T-cell (primary cell): ENCODE results near the gene ZNF564. TPM values are rescaled to one million over a fixed set of nuclear protein-coding genes. Genes with fewer than 3 reads are reported as not detected.
A peak's percentile ranks its signal among the peaks of the same experiment; 100 is the strongest.

Experiments used
- ATAC-seq, 4 experiments: fragments of 200-7000 bp in 3 of 4; fragments of 150-1000 bp in 1 of 4; cut with Tn5 transposase; replicated peaks in 1 of 4; 1 replicate in 3 of 4; 2 replicates in 1 of 4; pipeline ENCODE4 v1.10.0; 2021; ENCODE audit warnings: moderate library complexity in 3 of 4, mild to moderate bottlenecking in 2 of 4, moderate number of reproducible peaks in 1 of 4
- CTCF ChIA-PET, 2 donors: fragments of 300-600 bp; sonication (Branson Sonifier 250); formaldehyde crosslinking; loops; one replicate each; lab custom pipeline; 2022; ENCODE audit warnings: antibody characterized with exemption in 2 of 2; lab: Charles Lee
- POLR2A ChIA-PET, 2 donors: fragments of 300-600 bp; sonication (Branson Sonifier 250); formaldehyde crosslinking; loops; one replicate each; lab custom pipeline; 2022; ENCODE audit warnings: antibody characterized with exemption in 2 of 2; lab: Charles Lee
- DNase-seq, 35 experiments: peaks; one replicate each; pipeline versions ENCODE4 v3.0.0 to v3.0.0-alpha.2; 2013 to 2023
- H3K27ac ChIP-seq: one replicate; pipeline ENCODE4 v1.5.1; 2013; ENCODE audit warnings: low read length
- H3K27me3 ChIP-seq, 2 experiments: replicated peaks in 1 of 2; 1 replicate in 1 of 2; 2 replicates in 1 of 2; pipeline versions ENCODE4 v1.6.1 to v1.7.0; 2013; ENCODE audit warnings: low read length in 1 of 2, mixed read lengths in 1 of 2; ENCODE audit not compliant: control insufficient read depth in 2 of 2, insufficient read depth in 2 of 2; ENCODE audit errors: extremely low read depth in 1 of 2
- H3K36me3 ChIP-seq, 2 donors: 1 replicate in 1 of 2; 2 replicates in 1 of 2; pipeline versions ENCODE4 v1.6.1 to v1.7.0; 2013; ENCODE audit warnings: low read length in 1 of 2; ENCODE audit not compliant: control insufficient read depth in 2 of 2, insufficient read depth in 1 of 2; ENCODE audit errors: extremely low read depth in 1 of 2
- H3K4me1 ChIP-seq, 2 experiments: 1 replicate in 1 of 2; 2 replicates in 1 of 2; pipeline versions ENCODE4 v1.6.1 to v1.7.0; 2013; ENCODE audit warnings: low read length in 2 of 2, mixed read lengths in 1 of 2; ENCODE audit not compliant: insufficient read depth in 2 of 2, control insufficient read depth in 1 of 2; ENCODE audit errors: extremely low read depth in 1 of 2
- H3K4me3 ChIP-seq, 2 donors: 1 replicate in 1 of 2; 2 replicates in 1 of 2; pipeline versions ENCODE4 v1.5.1 to v1.7.0; 2013; ENCODE audit warnings: mild to moderate bottlenecking in 2 of 2, low read length in 1 of 2, moderate library complexity in 1 of 2; ENCODE audit not compliant: control insufficient read depth in 1 of 2; ENCODE audit errors: extremely low read depth in 1 of 2
- H3K9me3 ChIP-seq: 2 replicates; pipeline ENCODE4 v1.7.0; 2013
- H3K27ac Mint-ChIP-seq, 2 donors: one replicate each; pipeline ENCODE4 v1.8.0; 2020 to 2021; ENCODE audit warnings: mild to moderate bottlenecking in 2 of 2, mixed read lengths in 2 of 2
- H3K27me3 Mint-ChIP-seq, 2 donors: one replicate each; pipeline ENCODE4 v1.8.0; 2021 to 2022; ENCODE audit warnings: mixed read lengths in 2 of 2
- H3K36me3 Mint-ChIP-seq: one replicate; pipeline ENCODE4 v1.8.0; 2021; ENCODE audit warnings: mixed read lengths
- H3K4me1 Mint-ChIP-seq, 3 donors: one replicate each; pipeline ENCODE4 v1.8.0; 2020 to 2022; ENCODE audit warnings: mixed read lengths in 3 of 3, mild to moderate bottlenecking in 1 of 3
- H3K4me3 Mint-ChIP-seq, 3 donors: one replicate each; pipeline ENCODE4 v1.8.0; 2020 to 2022; ENCODE audit warnings: mild to moderate bottlenecking in 3 of 3, mixed read lengths in 3 of 3, moderate library complexity in 3 of 3
- H3K9me3 Mint-ChIP-seq, 3 donors: one replicate each; pipeline ENCODE4 v1.8.0; 2020 to 2022; ENCODE audit warnings: mixed read lengths in 3 of 3
- WGBS: methylation state at CpG from one replicate; pipeline ENCODE4 v1.1.5; 2013; ENCODE audit warnings: missing lambda C conversion rate; ENCODE audit not compliant: insufficient coverage; 5-methylcytosine and 5-hydroxymethylcytosine counted together
- total RNA-seq, 35 experiments: library from RNA in 6 of 35; stranded (reverse) in 6 of 35; fragments of 120-200 nt in 1 of 35; gene quantifications; one replicate each; pipeline versions ENCODE4 v1.2.1 to v1.2.4 and lab custom pipeline; 2013 to 2026

The ZNF564 gene
- total RNA-seq, 5 donors from 2014 or later (not counting 1 experiment from before 2014, with no cell fraction given): 14.2 to 21.8 (median 20.8) TPM

DNA sequence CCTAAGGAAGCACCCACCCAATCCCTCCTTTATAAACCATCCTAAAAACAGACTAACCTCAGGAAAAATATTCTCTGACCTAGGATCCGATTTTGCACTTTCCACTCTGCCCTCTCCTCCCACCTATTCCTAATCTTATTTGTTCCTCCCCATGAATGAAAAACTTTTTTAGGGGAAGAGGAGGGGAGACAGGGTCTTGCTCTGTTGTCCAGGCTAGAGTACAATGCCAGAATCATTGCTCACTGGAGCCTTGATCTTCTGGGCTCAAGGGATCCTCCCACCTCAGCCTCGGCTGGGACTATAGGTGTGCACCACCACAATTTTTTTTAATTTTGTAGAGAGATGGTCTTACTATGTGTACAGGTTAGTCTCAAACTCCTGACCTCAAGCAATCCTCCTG lies 4.4 kb downstream of the ZNF564 start:
- H3K27ac Mint-ChIP-seq: peak overlapping the region; percentile 8 to 34
- ChIA-PET CTCF (no interaction called here), POLR2A (no interaction called here)
- Histone ChIP-seq H3K4me1 (peaks cover 7 to 40% of the 10 kb centered on the region in 2 experiments), H3K36me3 (peaks cover 3 to 8% of the 10 kb centered on the region in 2 donors), H3K4me3 (no peak overlapping the region), H3K9me3 (no peaks in the 10 kb centered on the region), H3K27ac (no peak overlapping the region), H3K27me3 (no peaks in the 10 kb centered on the region)
- peaks cover 45% of the 10 kb centered on the region for H3K36me3 Mint-ChIP-seq
- no peak overlapping the region for H3K4me3 Mint-ChIP-seq
- peaks cover 62 to 64% (median 62%) of the 10 kb centered on the region in 3 donors for H3K4me1 Mint-ChIP-seq
- DNase-seq (no peak), ATAC-seq (no peak)
- no peaks in the 10 kb centered on the region for H3K27me3 Mint-ChIP-seq
- no CpG with 5 or more reads among the region's 2 CpGs for WGBS
- peaks cover 0 to 4% (median 0%) of the 10 kb centered on the region in 3 donors for H3K9me3 Mint-ChIP-seq

DNA sequence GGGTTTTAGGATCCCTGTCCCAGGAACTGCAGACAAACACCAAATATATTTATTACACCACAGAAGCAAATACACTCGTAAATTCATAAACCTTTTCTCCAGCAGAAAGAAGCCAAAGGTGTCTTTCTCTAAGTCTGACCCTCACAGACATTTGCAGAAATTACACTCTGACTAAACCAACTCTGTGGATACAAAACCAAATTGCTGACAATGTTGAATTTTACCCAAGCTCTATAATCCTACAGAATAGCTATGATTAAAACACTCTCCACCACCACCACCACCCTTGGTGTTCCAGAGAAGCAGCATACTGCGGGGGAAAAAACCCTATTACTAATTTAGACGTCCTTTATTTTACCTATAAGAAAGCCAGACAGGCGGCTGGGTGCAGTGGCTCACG lies 5.2 kb downstream of the ZNF564 start:
- peak overlapping the region in 1 of 2 donors; percentile 69 for H3K27ac Mint-ChIP-seq

GRCh38 chr19:12545267-12545666 lies 6.0 kb downstream of the ZNF564 start:
- ATAC-seq: no peak
- Histone ChIP-seq H3K9me3 (no peaks in the 10 kb centered on the region), H3K27ac (no peak overlapping the region), H3K36me3 (peaks cover 3 to 9% of the 10 kb centered on the region in 2 donors), H3K4me1 (peaks cover 7 to 30% of the 10 kb centered on the region in 2 experiments), H3K27me3 (no peaks in the 10 kb centered on the region), H3K4me3 (no peak overlapping the region)
- DNase-seq: no peak
- H3K27me3 Mint-ChIP-seq: no peaks in the 10 kb centered on the region
- POLR2A ChIA-PET: no interaction called here
- H3K27ac Mint-ChIP-seq: peak overlapping the region; percentile 51 to 69
- 98% methylated on average over 5 of the region's 8 CpGs for WGBS
- peaks cover 0 to 4% (median 0%) of the 10 kb centered on the region in 3 donors for H3K9me3 Mint-ChIP-seq
- peak overlapping the region in 1 of 3 donors; percentile 49 for H3K4me3 Mint-ChIP-seq
- peaks cover 46% of the 10 kb centered on the region for H3K36me3 Mint-ChIP-seq
- peaks cover 51 to 55% (median 53%) of the 10 kb centered on the region in 3 donors for H3K4me1 Mint-ChIP-seq
- CTCF ChIA-PET: interaction anchor here in 1 of 2 donors (0.5 to 0.7 kb wide), 2 partner anchors 49 to 104 kb away, joined by 3 read pairs; partner anchors contain the start of gene ZNF443

More for the DNA sequence above, 5.2 kb downstream of the ZNF564 start:
- Histone ChIP-seq H3K36me3 (peaks cover 3 to 8% of the 10 kb centered on the region in 2 donors), H3K27ac (no peak overlapping the region), H3K4me3 (no peak overlapping the region), H3K27me3 (no peaks in the 10 kb centered on the region), H3K4me1 (peaks cover 7 to 36% of the 10 kb centered on the region in 2 experiments), H3K9me3 (no peaks in the 10 kb centered on the region)
- ATAC-seq (no peak), DNase-seq (no peak)
- Mint-ChIP-seq H3K36me3 (peaks cover 45% of the 10 kb centered on the region), H3K4me1 (peaks cover 54 to 56% (median 55%) of the 10 kb centered on the region in 3 donors), H3K4me3 (peak overlapping the region in 1 of 3 donors; percentile 49), H3K9me3 (peaks cover 0 to 4% (median 0%) of the 10 kb centered on the region in 3 donors), H3K27me3 (no peaks in the 10 kb centered on the region)
- ChIA-PET CTCF (no interaction called here), POLR2A (no interaction called here)
- WGBS: 83% methylated on average over 3 of the region's 5 CpGs

DNA sequence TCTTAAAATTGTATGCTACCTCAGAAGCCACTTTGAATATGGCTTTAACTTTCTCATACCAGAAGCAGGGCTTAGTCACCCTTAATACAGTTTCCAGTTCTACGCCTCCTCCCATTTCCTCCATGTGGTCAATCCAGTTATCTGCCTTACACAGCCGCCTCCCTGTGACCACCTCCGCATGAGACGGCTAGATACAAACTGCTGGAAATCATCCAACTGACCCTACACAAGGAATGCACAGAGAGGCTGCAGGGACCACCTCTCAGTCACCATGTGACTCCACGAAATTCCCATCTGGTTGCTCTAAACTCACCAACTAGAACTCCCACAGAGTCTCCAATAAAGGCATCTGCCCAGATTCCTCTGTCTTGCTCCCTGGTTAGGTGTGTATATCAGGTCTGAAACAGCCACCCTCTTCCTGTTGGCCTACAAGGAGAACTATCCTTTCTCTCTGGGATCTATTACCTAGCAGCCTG lies 6.8 kb downstream of the ZNF564 start:
- DNase-seq (no peak), ATAC-seq (peak in 1 of 4 experiments; percentile 16)
- ChIA-PET CTCF (interaction anchor here in 1 of 2 donors (0.5 kb wide), 1 partner anchor 104 kb away, joined by 3 read pairs; the partner anchor contains the start of gene ZNF443), POLR2A (no interaction called here)
- Mint-ChIP-seq H3K36me3 (peaks cover 48% of the 10 kb centered on the region), H3K27ac (peak overlapping the region in 1 of 2 donors; percentile 29), H3K9me3 (peaks cover 0 to 4% (median 0%) of the 10 kb centered on the region in 3 donors), H3K4me3 (no peak overlapping the region), H3K4me1 (peaks cover 49 to 54% (median 51%) of the 10 kb centered on the region in 3 donors), H3K27me3 (no peaks in the 10 kb centered on the region)
- Histone ChIP-seq H3K36me3 (peaks cover under 1 to 12% of the 10 kb centered on the region in 2 donors), H3K4me1 (peaks cover 3 to 22% of the 10 kb centered on the region in 2 experiments), H3K4me3 (no peak overlapping the region), H3K27me3 (no peaks in the 10 kb centered on the region), H3K9me3 (no peaks in the 10 kb centered on the region), H3K27ac (no peak overlapping the region)
- WGBS: 80% methylated on average over 3 of the region's 5 CpGs

DNA sequence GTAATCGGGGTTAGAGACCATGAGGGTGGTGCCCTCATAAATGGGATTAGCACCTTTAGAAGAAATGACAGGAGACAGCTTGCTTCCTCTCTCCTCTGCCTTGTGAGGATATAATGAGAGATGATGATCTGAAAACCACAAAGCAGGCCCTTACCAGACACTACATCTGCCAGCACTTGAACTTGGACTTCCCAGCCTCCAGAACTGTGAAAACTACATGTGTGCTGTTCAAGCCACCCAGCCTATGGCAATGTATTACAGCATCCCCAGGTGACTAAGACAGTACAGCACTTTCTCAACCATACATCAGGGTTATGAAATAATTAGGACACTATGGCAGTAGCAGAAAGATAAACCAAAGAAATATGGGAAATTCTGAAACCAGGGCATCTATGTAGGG lies 7.4 kb downstream of the ZNF564 start:
- peaks cover 42% of the 10 kb centered on the region for H3K36me3 Mint-ChIP-seq
- H3K9me3 Mint-ChIP-seq: peaks cover 0 to 4% (median 0%) of the 10 kb centered on the region in 3 donors
- Histone ChIP-seq H3K9me3 (no peaks in the 10 kb centered on the region), H3K4me3 (no peak overlapping the region), H3K36me3 (peaks cover 0 to 8% of the 10 kb centered on the region in 2 donors), H3K27me3 (no peaks in the 10 kb centered on the region), H3K4me1 (peaks cover 0 to 18% of the 10 kb centered on the region in 2 experiments), H3K27ac (no peak overlapping the region)
- H3K27me3 Mint-ChIP-seq: no peaks in the 10 kb centered on the region
- CTCF ChIA-PET: no interaction called here
- no peak overlapping the region for H3K4me3 Mint-ChIP-seq
- POLR2A ChIA-PET: interaction anchor here in 1 of 2 donors (0.7 kb wide), 1 partner anchor 25 kb away, joined by 3 read pairs; no protein-coding TSS in a partner anchor
- DNase-seq (no peak), ATAC-seq (no peak)
- H3K4me1 Mint-ChIP-seq: peaks cover 44 to 49% (median 45%) of the 10 kb centered on the region in 3 donors
- peak overlapping the region in 1 of 2 donors; percentile 9 for H3K27ac Mint-ChIP-seq
- WGBS: no CpG with 5 or more reads among the region's 1 CpG

DNA sequence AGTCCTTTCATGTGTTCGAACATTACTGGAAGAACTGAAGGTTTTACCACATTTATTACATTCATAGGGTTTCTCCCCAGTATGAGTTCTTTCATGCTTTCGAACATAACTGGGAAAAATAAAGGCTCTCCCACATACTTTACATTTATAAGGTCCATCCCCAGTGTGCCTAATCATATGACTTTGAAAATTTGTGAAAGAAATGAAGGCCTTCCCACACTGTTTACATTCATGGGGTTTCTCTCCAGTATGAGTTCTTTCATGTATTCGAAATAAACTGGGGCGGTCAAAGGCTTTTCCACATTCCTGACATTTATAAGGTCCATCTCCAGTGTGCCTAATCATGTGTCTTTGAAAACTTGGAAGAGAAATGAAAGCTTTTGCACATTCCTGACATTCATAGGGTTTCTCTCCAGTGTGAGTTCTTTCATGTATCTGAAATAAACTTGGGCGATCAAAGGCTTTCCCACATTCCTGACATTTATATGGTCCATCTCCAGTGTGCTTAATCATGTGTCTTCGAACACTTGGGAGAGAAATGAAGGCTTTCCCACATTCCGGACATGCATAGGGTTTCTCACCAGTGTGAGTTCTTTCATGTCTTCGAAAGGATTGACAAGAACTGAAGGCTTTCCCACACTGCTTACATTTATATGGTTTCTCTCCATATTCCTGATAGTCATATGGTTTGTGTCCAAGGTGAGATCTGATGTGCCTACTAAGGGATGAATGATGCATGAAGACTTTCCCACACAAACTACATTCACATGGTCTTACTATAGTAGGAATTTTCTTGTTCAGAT lies 24.0 kb downstream of the ZNF564 start:
- DNase-seq: no peak
- H3K4me3 Mint-ChIP-seq: peak overlapping the region in 2 of 3 donors; percentile 15 to 17
- peaks cover 0 to 6% (median 1%) of the 10 kb centered on the region in 3 donors for H3K4me1 Mint-ChIP-seq
- peaks cover 4 to 57% (median 38%) of the 10 kb centered on the region in 3 donors for H3K9me3 Mint-ChIP-seq
- H3K27ac ChIP-seq: no peak overlapping the region
- H3K36me3 ChIP-seq: peaks cover 11 to 51% of the 10 kb centered on the region in 2 donors
- no peak overlapping the region for H3K4me3 ChIP-seq
- no peak for ATAC-seq
- peaks cover 83% of the 10 kb centered on the region for H3K36me3 Mint-ChIP-seq
- no peak overlapping the region for H3K27ac Mint-ChIP-seq
- 100% methylated on average over 2 of the region's 8 CpGs for WGBS
- no peaks in the 10 kb centered on the region for H3K27me3 Mint-ChIP-seq
- H3K27me3 ChIP-seq: no peaks in the 10 kb centered on the region
- H3K4me1 ChIP-seq: no peaks in the 10 kb centered on the region
- ChIA-PET POLR2A (no interaction called here), CTCF (no interaction called here)
- peaks cover 30% of the 10 kb centered on the region for H3K9me3 ChIP-seq
